ENCODE data around the gene SRRD.
"Not testable (repeated sequence)": the region's sequence is repeated elsewhere in the genome, so short reads cannot be mapped to it uniquely, and the experiment has no call there.

The SRRD gene

GRCh38 chr22:26525946-26526564 lies 42.4 kb downstream of the SRRD start:
- no peak for DNase-seq

GRCh38 chr22:26527167-26527566 lies 43.5 kb downstream of the SRRD start:
- DNase-seq, result no peak

GRCh38 chr22:26527574-26528465 lies 44.1 kb downstream of the SRRD start:
- DNase-seq, result no peak

- DNase-seq, result not testable (repeated sequence)
Measured at GRCh38 chr22:26528518-26528917, 44.8 kb downstream of the SRRD start.

GRCh38 chr22:26529345-26529744 lies 45.7 kb downstream of the SRRD start:
- DNase-seq, result no peak

GRCh38 chr22:26534171-26534855 lies 50.6 kb downstream of the SRRD start:
- DNase-seq, result no peak

GRCh38 chr22:26534874-26535602 lies 51.4 kb downstream of the SRRD start:
- DNase-seq, result no peak

GRCh38 chr22:26535603-26535908 lies 51.9 kb downstream of the SRRD start:
- DNase-seq, result no peak

GRCh38 chr22:26536056-26536761 lies 52.5 kb downstream of the SRRD start:
- DNase-seq, result no peak

GRCh38 chr22:26536762-26537134 lies 53.1 kb downstream of the SRRD start:
- DNase-seq, result no peak

GRCh38 chr22:26540119-26540518 lies 56.4 kb downstream of the SRRD start:
- DNase-seq, result no peak

GRCh38 chr22:26541167-26541819 lies 57.6 kb downstream of the SRRD start:
- DNase-seq, result no peak

GRCh38 chr22:26542831-26543230 lies 59.2 kb downstream of the SRRD start:
- DNase-seq, result no peak

Data from NCI-H510A (cell line).